Ecto neural progenitor cell (in vitro differentiated cells): ENCODE results near the gene GRM8.

Experiments
- DNase-seq: peaks from one replicate; pipeline ENCODE4 v3.0.0-alpha.2; 2018; ENCODE audit warnings: low spot score

GRM8 gene

GRCh38 chr7:127146746-127147536, 105.8 kb downstream of the GRM8 start:
- DNase-seq: no peak

GRCh38 chr7:127137146-127137545, 115.6 kb downstream of the GRM8 start:
- no peak for DNase-seq

- no peak for DNase-seq
These were observed 116.8 kb downstream of the GRM8 start for GRCh38 chr7:127135871-127136485.

- no peak for DNase-seq
These were observed 129.5 kb downstream of the GRM8 start for GRCh38 chr7:127123220-127123619.

- no peak for DNase-seq
These were observed 133.2 kb downstream of the GRM8 start for GRCh38 chr7:127119517-127119916.

- no peak for DNase-seq
These were observed 137.9 kb downstream of the GRM8 start for GRCh38 chr7:127114742-127115265.

GRCh38 chr7:127107601-127108007, 145.1 kb downstream of the GRM8 start:
- DNase-seq: peak; percentile 69

GRCh38 chr7:127093340-127093739, 159.4 kb downstream of the GRM8 start:
- DNase-seq: no peak

GRCh38 chr7:127091620-127092019, 161.1 kb downstream of the GRM8 start:
- DNase-seq: no peak

- no peak for DNase-seq
These were observed 163.6 kb downstream of the GRM8 start for GRCh38 chr7:127089146-127089545.

GRCh38 chr7:127081539-127081938, 171.2 kb downstream of the GRM8 start:
- no peak for DNase-seq

GRCh38 chr7:127080576-127080975, 172.2 kb downstream of the GRM8 start:
- DNase-seq: no peak

GRCh38 chr7:127066974-127067373, 185.8 kb downstream of the GRM8 start:
- DNase-seq: no peak

GRCh38 chr7:127059475-127059874, 193.3 kb downstream of the GRM8 start:
- DNase-seq: no peak

GRCh38 chr7:127057918-127058317, 194.8 kb downstream of the GRM8 start:
- no peak for DNase-seq

GRCh38 chr7:127056202-127056601, 196.5 kb downstream of the GRM8 start:
- DNase-seq: no peak

- no peak for DNase-seq
These were observed 205.2 kb downstream of the GRM8 start for GRCh38 chr7:127047521-127047920.

GRCh38 chr7:127041689-127042452, 210.9 kb downstream of the GRM8 start:
- DNase-seq: no peak

- DNase-seq: no peak
These were observed 212.7 kb downstream of the GRM8 start for GRCh38 chr7:127040042-127040441.

GRCh38 chr7:127039541-127039940, 213.2 kb downstream of the GRM8 start:
- no peak for DNase-seq

GRCh38 chr7:127035203-127035849, 217.4 kb downstream of the GRM8 start:
- DNase-seq: no peak

GRCh38 chr7:127034186-127034806, 218.4 kb downstream of the GRM8 start:
- no peak for DNase-seq
